ENCODE data around the gene BTBD16.

The BTBD16 gene

DNA sequence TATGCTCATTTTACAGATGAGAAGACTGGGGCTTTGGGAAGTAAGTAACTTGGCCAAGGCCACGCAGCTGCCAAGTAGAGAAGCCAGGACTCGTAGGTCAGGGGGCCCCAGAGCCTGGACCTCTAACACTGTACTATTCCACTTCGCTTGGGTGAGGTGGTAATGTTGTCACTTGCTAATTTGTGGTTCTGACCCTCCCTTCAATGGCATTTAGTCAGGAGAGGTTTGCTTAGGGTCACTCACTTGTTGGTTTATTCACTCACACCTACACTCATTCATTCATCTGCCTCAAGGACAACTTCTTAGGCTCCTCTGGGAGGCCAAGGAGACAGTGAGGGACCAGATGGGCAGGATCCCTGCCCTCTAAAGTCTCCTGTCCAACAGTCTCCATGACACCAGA lies 21.3 kb downstream of the BTBD16 start:
- H3K36me3 Mint-ChIP-seq: no peaks in the 10 kb centered on the region
- no peak overlapping the region for H3K27ac Mint-ChIP-seq
- H3K9me3 Mint-ChIP-seq (ENCODE audit: low read depth): no peaks in the 10 kb centered on the region
- no peak overlapping the region for H3K4me3 Mint-ChIP-seq
- peaks cover 14% of the 10 kb centered on the region for H3K4me1 Mint-ChIP-seq (ENCODE audit: low read depth)
- H3K27me3 Mint-ChIP-seq: no peaks in the 10 kb centered on the region

DNA sequence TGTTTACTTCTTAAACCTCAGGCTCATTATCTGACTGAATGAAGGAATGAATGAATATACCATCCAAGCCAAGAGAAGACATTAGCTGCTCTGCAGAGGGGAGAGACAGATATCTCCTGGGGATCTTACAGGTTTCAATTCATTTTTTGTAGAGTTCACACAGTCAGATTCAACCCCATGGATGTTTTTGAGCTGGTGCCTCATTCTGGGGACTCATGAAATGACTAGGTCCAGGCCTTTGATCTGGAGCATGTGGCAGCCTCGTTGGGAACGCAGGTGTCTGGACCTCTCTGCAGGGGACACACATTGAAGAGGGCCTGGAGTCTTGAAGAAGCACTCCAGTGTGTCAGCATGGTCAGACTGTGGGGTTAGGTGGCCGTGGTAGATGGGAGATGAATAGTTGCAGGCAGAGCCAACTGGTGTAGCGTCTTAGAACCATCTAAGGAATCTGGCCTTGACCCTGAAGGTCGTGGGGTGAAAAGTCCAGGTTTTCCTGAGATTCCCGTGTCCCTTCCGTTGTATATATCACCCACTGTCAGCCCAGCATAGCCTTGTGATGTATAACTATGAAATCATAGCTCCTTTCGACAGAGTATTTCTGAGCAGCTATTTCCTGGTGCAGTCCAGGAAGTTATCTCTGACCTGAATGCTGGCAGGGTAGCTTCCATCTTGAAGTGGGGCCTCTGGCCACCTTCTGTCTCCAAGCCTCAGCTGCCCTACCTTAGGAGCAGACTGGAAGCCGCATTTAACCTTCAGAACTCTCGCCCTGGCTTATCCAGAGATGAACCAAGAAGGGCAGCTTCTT lies 22.3 kb downstream of the BTBD16 start:
- no peak overlapping the region for H3K4me3 Mint-ChIP-seq
- H3K4me1 Mint-ChIP-seq (ENCODE audit: low read depth): peaks cover 14% of the 10 kb centered on the region
- H3K9me3 Mint-ChIP-seq (ENCODE audit: low read depth): no peaks in the 10 kb centered on the region
- H3K27ac Mint-ChIP-seq: no peak overlapping the region
- H3K27me3 Mint-ChIP-seq: no peaks in the 10 kb centered on the region
- H3K36me3 Mint-ChIP-seq: no peaks in the 10 kb centered on the region

DNA sequence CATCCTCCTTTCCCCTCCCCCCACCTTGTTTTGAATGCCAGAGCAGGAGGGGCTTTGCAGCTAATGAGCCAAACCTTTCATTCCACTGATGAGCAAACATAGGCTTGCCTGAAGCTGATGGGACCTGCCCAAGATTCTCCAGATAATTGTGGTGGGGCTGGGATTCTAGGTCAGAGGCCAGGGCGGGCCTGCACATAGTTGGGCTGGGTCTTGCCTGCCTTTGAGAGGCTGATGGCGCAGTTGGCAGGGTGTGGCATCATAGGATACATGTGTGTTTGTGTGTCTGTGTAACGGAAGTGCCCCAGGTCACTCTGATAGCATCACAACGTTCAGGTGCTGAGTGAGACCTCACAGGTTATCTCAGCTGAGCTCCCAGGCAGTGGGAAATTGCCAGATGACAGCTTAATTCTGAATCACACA lies 22.9 kb downstream of the BTBD16 start:
- Mint-ChIP-seq H3K27me3 (no peaks in the 10 kb centered on the region), H3K4me3 (no peak overlapping the region), H3K9me3 (ENCODE audit: low read depth) (no peaks in the 10 kb centered on the region), H3K36me3 (no peaks in the 10 kb centered on the region), H3K27ac (no peak overlapping the region), H3K4me1 (ENCODE audit: low read depth) (peaks cover 17% of the 10 kb centered on the region)

DNA sequence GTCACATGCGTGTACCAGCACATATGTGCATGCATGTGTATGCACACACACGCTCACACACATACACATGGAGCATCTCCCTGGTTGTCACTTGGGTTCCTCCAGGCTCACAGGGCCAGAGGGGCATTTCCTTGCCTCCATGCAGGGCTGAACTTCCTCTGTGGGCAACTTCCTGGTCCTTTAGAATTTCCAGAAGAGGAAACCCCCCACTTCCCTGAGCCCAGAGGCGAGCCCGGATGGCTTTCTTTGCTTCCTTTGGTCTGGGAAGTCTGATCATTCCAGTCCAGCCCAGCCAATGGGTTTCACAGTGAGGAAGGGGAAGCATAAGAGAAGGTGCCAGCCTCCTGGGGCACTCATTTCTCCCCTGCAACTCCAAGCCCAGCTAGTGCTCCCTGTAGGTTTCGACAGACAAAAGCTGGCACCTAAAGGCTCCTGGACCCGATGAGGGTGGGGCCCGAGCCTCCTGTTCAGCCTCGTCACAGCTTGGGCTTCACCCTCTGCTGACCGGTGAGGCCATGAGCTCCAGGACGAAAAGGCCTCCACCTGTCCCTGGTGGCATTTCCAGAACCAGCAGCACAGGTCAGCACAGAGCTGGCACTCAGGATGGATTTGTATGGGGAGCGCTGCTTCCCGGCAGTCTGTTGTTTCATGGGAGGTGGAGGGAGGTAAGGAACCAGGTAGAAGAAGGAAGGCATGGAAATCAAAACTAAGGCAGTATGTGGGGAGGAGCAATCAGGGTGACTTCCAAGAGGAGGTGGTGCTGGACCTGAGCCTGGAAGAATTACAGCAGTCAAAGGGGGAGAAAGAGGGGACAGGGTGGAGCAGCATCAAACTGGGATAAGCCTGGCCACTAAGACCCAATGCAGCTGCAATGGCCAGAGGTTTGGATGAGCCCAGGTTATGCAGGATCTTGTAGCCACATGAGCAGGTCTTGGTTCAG lies 23.7 kb downstream of the BTBD16 start:
- Mint-ChIP-seq H3K4me3 (no peak overlapping the region), H3K27ac (no peak overlapping the region), H3K4me1 (ENCODE audit: low read depth) (peaks cover 18% of the 10 kb centered on the region), H3K27me3 (peaks cover 2% of the 10 kb centered on the region), H3K9me3 (ENCODE audit: low read depth) (no peaks in the 10 kb centered on the region), H3K36me3 (no peaks in the 10 kb centered on the region)

DNA sequence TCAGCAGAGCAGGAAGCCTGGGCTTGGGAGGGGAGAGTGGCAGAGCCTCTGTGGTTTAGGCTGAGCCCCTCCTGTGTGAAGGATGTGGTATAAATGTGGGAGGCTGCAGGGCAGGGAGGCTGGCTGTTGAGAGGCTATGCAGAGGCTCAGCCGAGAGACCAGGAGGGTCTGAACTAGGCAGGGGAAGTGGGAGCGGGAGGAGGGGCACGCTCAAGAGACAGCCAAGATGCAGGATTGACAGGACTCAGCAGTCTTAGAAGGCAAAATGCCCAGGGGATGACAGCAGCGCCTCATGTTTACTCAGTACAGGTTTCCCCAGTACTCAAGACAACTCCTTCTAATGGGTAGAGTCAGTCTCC lies 24.3 kb downstream of the BTBD16 start:
- Mint-ChIP-seq H3K27me3 (peaks cover 2% of the 10 kb centered on the region), H3K9me3 (ENCODE audit: low read depth) (no peaks in the 10 kb centered on the region), H3K27ac (no peak overlapping the region), H3K4me1 (ENCODE audit: low read depth) (peaks cover 16% of the 10 kb centered on the region), H3K4me3 (no peak overlapping the region), H3K36me3 (no peaks in the 10 kb centered on the region)

DNA sequence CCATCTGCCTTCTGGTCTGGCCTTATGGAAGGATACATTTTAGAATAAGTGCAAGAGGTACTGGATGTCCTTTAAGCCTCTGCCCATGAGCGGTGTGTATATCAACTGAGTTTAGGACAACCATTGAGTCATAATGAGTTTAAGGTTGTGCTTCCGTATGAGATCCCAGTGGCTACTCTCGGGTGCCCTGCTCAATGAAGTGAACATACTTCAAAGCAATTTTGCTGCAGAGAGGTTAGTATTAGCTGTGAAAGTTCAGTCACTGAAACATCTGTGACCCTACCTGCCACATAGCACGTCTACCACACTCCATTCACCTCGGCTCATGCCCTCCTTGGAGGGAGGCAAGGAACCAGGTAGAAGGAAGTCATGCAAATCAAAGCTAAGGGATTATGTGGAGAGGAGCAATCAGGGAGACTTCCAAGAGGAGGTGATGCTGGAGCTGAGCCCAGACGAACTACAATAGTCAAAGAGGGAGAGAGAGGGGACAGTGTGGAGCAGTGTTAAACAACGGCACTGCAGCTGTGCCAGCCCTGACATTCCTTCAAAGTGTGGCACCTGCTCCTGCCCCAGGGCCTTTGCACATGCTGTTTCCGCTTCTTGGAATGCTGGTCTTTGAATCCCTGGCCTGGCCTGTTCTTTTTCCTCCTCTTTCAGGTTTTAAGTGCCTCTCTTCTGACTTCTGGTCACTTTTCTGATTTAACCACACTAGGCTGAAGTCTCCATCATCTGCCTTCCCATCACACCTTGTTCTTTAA lies 25.4 kb downstream of the BTBD16 start:
- H3K9me3 Mint-ChIP-seq (ENCODE audit: low read depth): no peaks in the 10 kb centered on the region
- H3K27ac Mint-ChIP-seq: no peak overlapping the region
- H3K4me3 Mint-ChIP-seq: no peak overlapping the region
- H3K4me1 Mint-ChIP-seq (ENCODE audit: low read depth): peaks cover 16% of the 10 kb centered on the region
- no peaks in the 10 kb centered on the region for H3K36me3 Mint-ChIP-seq
- H3K27me3 Mint-ChIP-seq: peaks cover 2% of the 10 kb centered on the region

DNA sequence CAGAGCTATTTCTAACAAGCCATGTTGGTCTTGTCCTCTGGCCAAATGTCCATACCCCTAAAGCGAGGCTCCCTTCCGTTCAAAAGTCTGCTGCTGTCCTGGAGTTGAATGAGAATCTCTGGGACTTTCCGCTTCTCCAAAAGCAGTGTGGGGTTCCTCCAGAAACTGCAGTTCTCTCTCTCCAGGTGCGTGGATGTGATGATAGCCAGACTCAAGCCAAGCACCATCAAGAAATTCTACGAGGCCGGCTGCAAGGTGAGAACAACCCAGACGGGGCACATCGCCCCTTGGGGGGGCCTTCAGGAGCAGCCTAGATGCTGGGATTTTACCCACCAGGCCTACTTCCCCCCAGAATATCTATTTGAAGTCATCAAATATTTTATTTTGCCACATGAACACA lies 26.5 kb downstream of the BTBD16 start:
- Mint-ChIP-seq H3K36me3 (no peaks in the 10 kb centered on the region), H3K4me3 (no peak overlapping the region), H3K4me1 (ENCODE audit: low read depth) (peaks cover 16% of the 10 kb centered on the region), H3K9me3 (ENCODE audit: low read depth) (no peaks in the 10 kb centered on the region), H3K27ac (no peak overlapping the region), H3K27me3 (peaks cover 2% of the 10 kb centered on the region)

DNA sequence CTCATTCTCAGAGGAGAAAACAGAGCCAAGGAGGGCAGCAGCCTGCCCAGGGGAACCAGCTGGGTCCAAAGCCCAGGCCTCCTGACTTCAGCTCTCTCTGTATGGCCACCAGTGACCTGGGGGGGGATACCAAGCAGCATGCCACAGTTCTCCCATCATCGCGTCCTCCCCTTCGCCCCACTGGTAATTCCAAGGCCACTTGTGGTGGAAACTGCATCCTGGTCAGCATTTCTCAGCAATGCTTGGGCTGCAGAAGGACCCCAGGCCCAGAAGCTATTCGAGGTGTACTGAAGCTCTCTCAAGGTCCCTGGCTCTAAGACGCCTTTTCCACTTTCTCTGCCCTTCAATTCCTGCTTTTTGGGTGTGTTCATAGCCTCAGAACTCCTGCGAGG lies 27.1 kb downstream of the BTBD16 start:
- no peaks in the 10 kb centered on the region for H3K9me3 Mint-ChIP-seq (ENCODE audit: low read depth)
- peaks cover 2% of the 10 kb centered on the region for H3K27me3 Mint-ChIP-seq

DNA sequence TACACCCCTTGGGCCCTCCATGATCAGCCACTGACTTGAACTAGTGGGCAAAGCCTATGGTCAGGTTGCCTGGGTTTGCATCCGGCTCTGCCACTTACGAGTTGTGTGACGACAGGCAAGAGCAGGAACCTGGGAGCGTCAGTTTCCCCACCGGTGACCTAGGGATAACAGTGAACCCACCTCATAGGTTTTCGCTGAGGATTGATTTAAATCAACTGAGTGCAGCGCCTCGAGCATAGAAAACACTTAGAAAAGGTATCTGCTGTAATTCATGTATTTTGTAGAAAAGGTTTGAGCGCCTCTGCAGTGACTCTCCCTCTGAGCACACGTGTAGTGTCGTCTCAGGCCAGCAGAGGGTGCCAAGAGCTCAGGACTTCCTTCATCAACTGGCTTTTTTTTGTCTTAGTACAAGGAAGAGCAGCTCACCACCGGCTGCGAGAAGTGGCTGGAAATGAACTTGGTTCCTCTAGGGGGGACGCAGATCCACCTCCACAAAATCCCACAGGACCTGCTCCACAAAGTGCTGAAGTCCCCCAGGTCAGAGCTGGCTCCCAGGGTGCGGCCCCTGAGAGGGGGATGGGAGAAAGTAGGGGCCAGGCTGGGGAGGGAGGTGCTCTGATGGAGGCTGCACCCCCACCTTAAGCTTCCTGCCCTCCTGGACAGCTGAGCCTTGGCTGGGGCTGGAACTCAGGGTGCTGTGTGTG lies 27.7 kb downstream of the BTBD16 start:
- peaks cover 2% of the 10 kb centered on the region for H3K27me3 Mint-ChIP-seq
- H3K27ac Mint-ChIP-seq: no peak overlapping the region
- H3K9me3 Mint-ChIP-seq (ENCODE audit: low read depth): no peaks in the 10 kb centered on the region
- H3K4me3 Mint-ChIP-seq: no peak overlapping the region
- no peaks in the 10 kb centered on the region for H3K36me3 Mint-ChIP-seq
- H3K4me1 Mint-ChIP-seq (ENCODE audit: low read depth): peaks cover 14% of the 10 kb centered on the region

More for the DNA sequence above, 27.1 kb downstream of the BTBD16 start:
- Mint-ChIP-seq H3K36me3 (no peaks in the 10 kb centered on the region), H3K27ac (no peak overlapping the region), H3K4me1 (ENCODE audit: low read depth) (peaks cover 15% of the 10 kb centered on the region), H3K4me3 (no peak overlapping the region)

DNA sequence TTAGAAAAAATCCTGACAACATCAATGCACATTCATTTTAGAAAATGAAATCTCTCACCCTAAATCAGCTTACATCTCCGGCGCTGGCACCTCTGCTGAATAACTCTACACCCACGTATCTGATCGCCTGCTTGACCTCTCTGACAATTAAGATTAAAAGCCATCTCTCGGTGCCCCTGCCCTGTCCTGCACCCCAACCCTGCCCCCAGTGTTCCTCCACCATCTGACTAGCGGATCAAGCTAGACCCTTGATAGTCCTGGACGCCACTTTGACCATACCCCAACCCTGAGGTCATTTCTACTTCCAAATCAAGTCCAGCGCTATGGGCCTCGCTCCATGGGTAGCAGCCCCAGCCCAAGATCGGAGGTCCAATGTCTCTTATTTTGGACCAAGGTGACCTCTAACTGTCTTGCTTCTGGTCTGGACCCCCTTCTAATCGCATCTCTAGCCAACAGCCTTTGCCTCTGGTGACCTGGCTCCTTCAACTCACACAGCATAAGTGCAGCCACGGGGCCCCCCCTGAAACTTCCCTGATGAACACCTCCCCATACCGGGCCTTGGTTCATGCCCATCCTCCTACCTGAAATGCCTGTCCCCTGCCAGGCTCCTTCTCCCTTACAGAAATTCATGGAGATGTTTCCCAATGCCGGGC lies 28.5 kb downstream of the BTBD16 start:
- H3K4me1 Mint-ChIP-seq (ENCODE audit: low read depth): peaks cover 14% of the 10 kb centered on the region
- H3K27me3 Mint-ChIP-seq: peaks cover 2% of the 10 kb centered on the region
- peak overlapping the region; percentile 27 for H3K4me3 Mint-ChIP-seq
- H3K36me3 Mint-ChIP-seq: no peaks in the 10 kb centered on the region
- H3K27ac Mint-ChIP-seq: no peak overlapping the region
- H3K9me3 Mint-ChIP-seq (ENCODE audit: low read depth): no peaks in the 10 kb centered on the region

DNA sequence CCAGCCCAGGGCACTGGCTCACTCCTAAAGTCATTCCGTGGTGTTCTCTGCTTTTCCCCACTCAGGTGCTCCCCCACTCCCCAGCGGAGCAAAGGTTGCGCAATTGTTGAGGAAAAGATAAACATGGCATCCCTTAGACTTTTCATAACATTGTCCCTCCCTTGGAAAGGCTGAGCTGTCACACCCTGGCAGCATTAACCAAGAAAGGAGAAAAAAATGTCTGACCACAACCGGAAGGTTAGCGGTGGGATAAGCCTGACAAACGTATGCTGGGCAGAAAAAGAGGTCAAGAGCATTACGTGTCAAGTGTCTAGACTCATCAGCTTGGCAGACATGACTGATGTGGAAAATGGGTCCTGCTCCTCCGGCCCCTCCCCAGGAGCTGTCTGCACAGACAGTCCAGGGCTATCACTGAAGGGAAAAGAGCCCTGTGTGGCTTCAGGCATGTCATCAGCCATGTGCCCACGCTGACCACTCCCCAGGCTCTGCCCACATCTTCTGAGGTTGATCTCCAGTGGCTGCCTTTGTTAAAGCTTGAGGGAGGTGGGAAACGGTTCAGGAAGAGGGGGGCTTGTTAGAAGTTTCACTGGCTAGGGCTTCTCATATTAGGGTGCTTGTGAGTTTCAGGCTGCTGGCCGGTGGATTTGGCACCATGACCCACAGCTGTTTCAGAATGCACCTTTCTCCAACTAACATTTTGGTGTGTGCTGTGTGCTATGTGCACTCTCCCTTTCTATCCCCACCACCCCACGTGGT lies 30.1 kb downstream of the BTBD16 start:
- H3K36me3 Mint-ChIP-seq: peaks cover 2% of the 10 kb centered on the region
- H3K4me1 Mint-ChIP-seq (ENCODE audit: low read depth): peaks cover 6% of the 10 kb centered on the region
- peaks cover 10% of the 10 kb centered on the region for H3K9me3 Mint-ChIP-seq (ENCODE audit: low read depth)
- peaks cover 2% of the 10 kb centered on the region for H3K27me3 Mint-ChIP-seq
- H3K4me3 Mint-ChIP-seq: no peak overlapping the region
- no peak overlapping the region for H3K27ac Mint-ChIP-seq

DNA sequence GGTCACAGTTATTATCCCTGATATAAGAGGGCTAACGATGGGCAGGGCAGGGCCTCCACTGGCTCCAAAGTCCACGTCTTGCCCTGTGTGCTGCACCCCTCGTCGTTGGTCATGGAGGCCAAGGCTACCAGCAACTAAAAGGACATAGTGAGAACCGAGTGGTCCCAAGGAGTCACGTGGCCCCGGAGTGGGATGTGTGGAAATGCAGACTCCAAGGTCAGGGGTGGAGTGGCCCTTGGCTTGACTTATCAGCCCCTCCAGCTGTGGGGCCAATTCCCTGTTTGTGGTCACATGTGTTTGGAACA lies 30.7 kb downstream of the BTBD16 start:
- H3K9me3 Mint-ChIP-seq (ENCODE audit: low read depth): peaks cover 11% of the 10 kb centered on the region

DNA sequence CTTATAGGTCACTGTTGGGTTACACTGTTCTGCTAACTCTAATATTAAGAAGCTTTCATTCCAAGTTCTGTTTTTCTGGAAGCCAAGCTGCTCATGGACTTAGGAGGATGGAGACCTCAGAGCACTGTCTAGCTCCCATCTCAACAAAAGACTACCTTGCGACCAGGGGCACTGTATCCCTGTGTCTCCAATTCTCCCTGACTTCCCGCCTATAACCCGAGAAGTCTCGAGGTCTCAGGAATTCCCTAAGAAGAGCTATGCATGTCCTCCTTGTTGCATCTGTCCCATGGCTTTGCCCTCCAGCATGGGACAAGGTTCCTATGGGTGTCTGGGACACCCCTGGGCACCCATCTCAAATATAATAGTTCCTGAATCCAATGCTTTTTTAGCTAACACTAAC lies 31.2 kb downstream of the BTBD16 start:
- Mint-ChIP-seq H3K36me3 (peaks cover 2% of the 10 kb centered on the region), H3K4me1 (ENCODE audit: low read depth) (peaks cover 6% of the 10 kb centered on the region), H3K9me3 (ENCODE audit: low read depth) (peaks cover 11% of the 10 kb centered on the region), H3K27me3 (peaks cover 2% of the 10 kb centered on the region), H3K27ac (no peak overlapping the region), H3K4me3 (no peak overlapping the region)

More for the DNA sequence above, 30.7 kb downstream of the BTBD16 start:
- Mint-ChIP-seq H3K27me3 (peaks cover 2% of the 10 kb centered on the region), H3K36me3 (peaks cover 2% of the 10 kb centered on the region), H3K4me3 (no peak overlapping the region), H3K4me1 (ENCODE audit: low read depth) (peaks cover 6% of the 10 kb centered on the region), H3K27ac (no peak overlapping the region)

All from activated naive CD8-positive, alpha-beta T cell (primary cell).